ENCODE measurements around the gene EXOC2. TPM values are rescaled to one million over a fixed set of nuclear protein-coding genes. Genes with fewer than 3 reads are reported as not detected.

EXOC2 gene
- total RNA-seq, 3 donors from 2014 or later (not counting 1 experiment from before 2014, with no cell fraction given): 22.1 to 30.8 (median 26.5) TPM

DNA sequence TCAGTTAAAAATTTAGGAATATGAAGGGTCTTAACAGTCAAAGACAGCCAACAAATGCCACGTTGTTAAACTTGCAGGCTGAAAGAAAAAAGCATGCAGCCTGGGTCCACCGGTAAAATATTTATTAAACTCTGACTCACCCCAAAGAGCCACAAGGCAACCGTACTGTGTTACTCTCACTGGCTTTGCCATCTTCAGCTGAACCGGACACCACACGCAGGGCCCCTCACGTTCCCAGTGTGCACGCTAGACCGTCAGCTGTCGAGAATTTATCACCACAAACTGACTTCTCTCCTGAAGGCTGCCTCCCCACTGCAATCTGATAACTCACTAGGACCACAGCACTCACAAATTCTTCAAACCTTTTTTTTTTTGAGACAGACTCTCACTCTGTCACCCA lies 66.7 kb downstream of the EXOC2 start:
- no peaks in the 10 kb centered on the region for H3K4me1 ChIP-seq (ENCODE audit: control insufficient read depth, insufficient read depth, low read length)
- no peak overlapping the region for H3K4me3 ChIP-seq (ENCODE audit: low read length)
- H3K27ac ChIP-seq (ENCODE audit: low read length): no peak overlapping the region
- Mint-ChIP-seq H3K4me1 (peaks cover 12 to 33% of the 10 kb centered on the region in 2 donors), H3K4me3 (no peak overlapping the region), H3K27ac (peak overlapping the region in 1 of 2 donors; percentile 58), H3K36me3 (peaks cover 13% of the 10 kb centered on the region), H3K9me3 (no peaks in the 10 kb centered on the region), H3K27me3 (ENCODE audit: low read depth in 2 of 2) (no peaks in the 10 kb centered on the region)
- intact Hi-C loops (cut with micrococcal nuclease): no loop called here
- TF ChIP-seq, protein P1, sequence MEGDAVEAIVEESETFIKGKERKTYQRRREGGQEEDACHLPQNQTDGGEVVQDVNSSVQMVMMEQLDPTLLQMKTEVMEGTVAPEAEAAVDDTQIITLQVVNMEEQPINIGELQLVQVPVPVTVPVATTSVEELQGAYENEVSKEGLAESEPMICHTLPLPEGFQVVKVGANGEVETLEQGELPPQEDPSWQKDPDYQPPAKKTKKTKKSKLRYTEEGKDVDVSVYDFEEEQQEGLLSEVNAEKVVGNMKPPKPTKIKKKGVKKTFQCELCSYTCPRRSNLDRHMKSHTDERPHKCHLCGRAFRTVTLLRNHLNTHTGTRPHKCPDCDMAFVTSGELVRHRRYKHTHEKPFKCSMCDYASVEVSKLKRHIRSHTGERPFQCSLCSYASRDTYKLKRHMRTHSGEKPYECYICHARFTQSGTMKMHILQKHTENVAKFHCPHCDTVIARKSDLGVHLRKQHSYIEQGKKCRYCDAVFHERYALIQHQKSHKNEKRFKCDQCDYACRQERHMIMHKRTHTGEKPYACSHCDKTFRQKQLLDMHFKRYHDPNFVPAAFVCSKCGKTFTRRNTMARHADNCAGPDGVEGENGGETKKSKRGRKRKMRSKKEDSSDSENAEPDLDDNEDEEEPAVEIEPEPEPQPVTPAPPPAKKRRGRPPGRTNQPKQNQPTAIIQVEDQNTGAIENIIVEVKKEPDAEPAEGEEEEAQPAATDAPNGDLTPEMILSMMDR (IDR thresholded peaks at IDR 0.05): no peak
- no peaks in the 10 kb centered on the region for H3K9me3 ChIP-seq (ENCODE audit: control insufficient read depth, insufficient read depth, low read length)
- peaks cover 5% of the 10 kb centered on the region for H3K36me3 ChIP-seq (ENCODE audit: control insufficient read depth, insufficient read depth, low read length)
- 84% methylated on average over 9 of the region's 9 CpGs for WGBS (ENCODE audit: insufficient coverage)
- no peaks in the 10 kb centered on the region for H3K27me3 ChIP-seq (ENCODE audit: control insufficient read depth, insufficient read depth, low read length)
- DNase-seq: no peak
- no peak for ATAC-seq

DNA sequence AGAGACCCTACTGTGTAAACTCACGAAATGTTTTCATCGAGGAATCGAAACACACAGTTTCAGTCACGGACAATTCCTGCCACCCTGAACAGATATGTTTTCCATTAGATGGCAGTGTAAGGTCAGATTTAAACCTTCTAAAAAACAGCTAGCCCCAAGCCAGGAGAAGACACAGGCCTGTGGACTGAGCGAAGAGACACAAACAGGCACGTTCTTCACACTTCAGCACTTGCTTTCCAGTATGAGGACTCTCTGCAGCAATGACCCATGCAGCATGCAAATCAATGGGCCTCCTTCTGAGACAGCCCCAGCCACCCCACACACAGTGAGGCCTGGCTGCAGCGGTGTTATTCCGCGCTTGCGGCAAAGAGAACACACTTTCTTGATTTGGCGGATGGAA lies 68.0 kb downstream of the EXOC2 start:
- ATAC-seq: no peak
- WGBS (ENCODE audit: insufficient coverage): 93% methylated on average over 11 of the region's 11 CpGs
- DNase-seq: no peak
- H3K4me3 ChIP-seq (ENCODE audit: low read length): no peak overlapping the region
- no peaks in the 10 kb centered on the region for H3K27me3 Mint-ChIP-seq (ENCODE audit: low read depth in 2 of 2)
- TF ChIP-seq, protein P1 (IDR thresholded peaks at IDR 0.05): no peak
- H3K27me3 ChIP-seq (ENCODE audit: control insufficient read depth, insufficient read depth, low read length): no peaks in the 10 kb centered on the region
- H3K9me3 ChIP-seq (ENCODE audit: control insufficient read depth, insufficient read depth, low read length): no peaks in the 10 kb centered on the region
- H3K36me3 Mint-ChIP-seq: peaks cover 13% of the 10 kb centered on the region
- no peak overlapping the region for H3K27ac Mint-ChIP-seq
- no peak overlapping the region for H3K4me3 Mint-ChIP-seq
- intact Hi-C loops (cut with micrococcal nuclease): no loop called here
- H3K36me3 ChIP-seq (ENCODE audit: control insufficient read depth, insufficient read depth, low read length): peaks cover 7% of the 10 kb centered on the region
- H3K4me1 ChIP-seq (ENCODE audit: control insufficient read depth, insufficient read depth, low read length): no peaks in the 10 kb centered on the region
- H3K9me3 Mint-ChIP-seq: no peaks in the 10 kb centered on the region
- no peak overlapping the region for H3K27ac ChIP-seq (ENCODE audit: low read length)
- peaks cover 12 to 38% of the 10 kb centered on the region in 2 donors for H3K4me1 Mint-ChIP-seq

DNA sequence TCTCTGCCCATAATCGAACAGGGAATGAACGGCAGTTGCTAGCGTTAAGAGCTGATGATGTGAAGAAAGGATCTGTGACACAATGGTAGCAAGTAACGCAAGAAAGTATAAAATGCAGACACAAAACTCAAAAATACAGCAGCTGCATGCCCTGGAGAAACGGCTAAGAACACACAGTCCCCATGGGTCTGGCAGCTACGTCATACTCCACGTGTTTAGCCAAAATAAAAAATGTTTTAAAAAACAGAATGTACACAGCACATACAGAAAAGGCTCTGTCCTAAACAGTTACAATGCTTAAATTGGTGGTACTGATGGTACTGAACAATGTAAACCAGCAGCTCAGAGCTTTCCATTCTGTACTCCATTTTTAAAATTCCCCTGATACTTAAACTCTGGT lies 70.5 kb downstream of the EXOC2 start:
- H3K27ac Mint-ChIP-seq: no peak overlapping the region
- Histone ChIP-seq H3K4me3 (ENCODE audit: low read length) (no peak overlapping the region), H3K9me3 (ENCODE audit: control insufficient read depth, insufficient read depth, low read length) (no peaks in the 10 kb centered on the region), H3K27me3 (ENCODE audit: control insufficient read depth, insufficient read depth, low read length) (no peaks in the 10 kb centered on the region), H3K4me1 (ENCODE audit: control insufficient read depth, insufficient read depth, low read length) (no peaks in the 10 kb centered on the region), H3K36me3 (ENCODE audit: control insufficient read depth, insufficient read depth, low read length) (peaks cover 14% of the 10 kb centered on the region), H3K27ac (ENCODE audit: low read length) (no peak overlapping the region)
- DNase-seq (no peak), ATAC-seq (no peak)
- peaks cover 13% of the 10 kb centered on the region for H3K36me3 Mint-ChIP-seq
- 96% methylated on average over 7 of the region's 7 CpGs for WGBS (ENCODE audit: insufficient coverage)
- intact Hi-C loops (cut with micrococcal nuclease): no loop called here
- no peaks in the 10 kb centered on the region for H3K27me3 Mint-ChIP-seq (ENCODE audit: low read depth in 2 of 2)
- H3K4me3 Mint-ChIP-seq: no peak overlapping the region
- TF ChIP-seq, protein P1 (IDR thresholded peaks at IDR 0.05): no peak
- H3K9me3 Mint-ChIP-seq: no peaks in the 10 kb centered on the region
- H3K4me1 Mint-ChIP-seq: peaks cover 0 to 25% of the 10 kb centered on the region in 2 donors

DNA sequence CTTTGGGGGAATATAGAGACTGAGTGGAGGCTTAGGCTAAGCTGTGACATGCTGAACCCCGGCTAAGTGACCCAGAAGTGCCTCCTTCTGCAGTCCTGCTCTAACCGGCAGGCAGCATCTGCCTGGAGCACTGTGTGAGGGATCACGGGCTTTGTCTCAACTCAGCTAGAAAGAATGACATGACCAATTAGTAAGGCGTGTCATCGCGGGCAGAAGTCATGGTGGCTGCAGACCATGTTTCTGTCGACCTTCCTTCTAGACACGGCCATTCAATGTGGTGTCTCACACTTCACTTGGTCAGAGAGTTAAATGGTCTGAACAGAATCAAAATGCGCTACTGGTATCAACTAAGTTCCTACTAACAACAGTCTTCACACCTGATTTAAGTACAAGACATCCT lies 71.0 kb downstream of the EXOC2 start:
- peaks cover 17% of the 10 kb centered on the region for H3K36me3 ChIP-seq (ENCODE audit: control insufficient read depth, insufficient read depth, low read length)
- H3K4me1 ChIP-seq (ENCODE audit: control insufficient read depth, insufficient read depth, low read length): no peaks in the 10 kb centered on the region
- H3K4me3 ChIP-seq (ENCODE audit: low read length): no peak overlapping the region
- Mint-ChIP-seq H3K27ac (no peak overlapping the region), H3K36me3 (peaks cover 13% of the 10 kb centered on the region), H3K9me3 (no peaks in the 10 kb centered on the region), H3K4me1 (peaks cover 0 to 25% of the 10 kb centered on the region in 2 donors), H3K27me3 (ENCODE audit: low read depth in 2 of 2) (no peaks in the 10 kb centered on the region), H3K4me3 (no peak overlapping the region)
- 97% methylated on average over 9 of the region's 9 CpGs for WGBS (ENCODE audit: insufficient coverage)
- H3K27ac ChIP-seq (ENCODE audit: low read length): no peak overlapping the region
- ATAC-seq: no peak
- H3K27me3 ChIP-seq (ENCODE audit: control insufficient read depth, insufficient read depth, low read length): no peaks in the 10 kb centered on the region
- H3K9me3 ChIP-seq (ENCODE audit: control insufficient read depth, insufficient read depth, low read length): no peaks in the 10 kb centered on the region
- intact Hi-C loops (cut with micrococcal nuclease): no loop called here
- DNase-seq: no peak
- TF ChIP-seq, protein P1 (IDR thresholded peaks at IDR 0.05): no peak

Measured in natural killer cell (primary cell).